ENCODE data around the gene EZH1. TPM values are rescaled to one million over a fixed set of nuclear protein-coding genes. Genes with fewer than 3 reads are reported as not detected.

Gene EZH1
- total RNA-seq, 1 experiment from 2014 or later = 17.7 TPM

GRCh38 chr17:42791948-42792347 lies 47.1 kb upstream of the EZH1 start:
- Histone ChIP-seq H3K4me1 (ENCODE audit: control insufficient read depth, insufficient read depth, low read length) (no peaks in the 10 kb centered on the region), H3K27me3 (ENCODE audit: control insufficient read depth, insufficient read depth, low read length) (no peaks in the 10 kb centered on the region), H3K27ac (ENCODE audit: low read length) (no peak overlapping the region), H3K9me3 (ENCODE audit: control insufficient read depth, insufficient read depth, low read depth, low read length) (no peaks in the 10 kb centered on the region), H3K36me3 (ENCODE audit: control insufficient read depth, insufficient read depth, low read length) (no peaks in the 10 kb centered on the region), H3K4me3 (ENCODE audit: low read depth in 2 of 2, low read length in 2 of 2) (no peak overlapping the region)
- no TSS peak for BruUV-seq (replicated peaks)
- CTCF ChIA-PET = no interaction called here
- DNase-seq (ENCODE audit: low read depth, low spot score) (no peak), ATAC-seq (no peak)
- POLR2A ChIA-PET = no interaction called here
- intact Hi-C loops (cut with micrococcal nuclease; ENCODE audit: unreplicated experiment) (no loop called here), in situ Hi-C loops (cut with HindIII; ENCODE audit: low pct_unique_long_range_greater_than_20kb, low sequenced_read_pairs) (no loop called here)
- no peak for TF ChIP-seq CTCF (IDR thresholded peaks at IDR 0.05)
- TF ChIP-seq REST (IDR thresholded peaks at IDR 0.05; ENCODE audit: insufficient read depth in 1 of 2, low read depth in 2 of 2, low read length in 1 of 2) = no peak
- TF ChIP-seq TCF7L2 (IDR thresholded peaks at IDR 0.05; ENCODE audit: low read depth, low read length) = no peak
- no peak for TF ChIP-seq POLR2AphosphoS5 (IDR thresholded peaks at IDR 0.05; ENCODE audit: low read depth, low read length)
- no peak for TF ChIP-seq SIN3A (IDR thresholded peaks at IDR 0.05; ENCODE audit: borderline replicate concordance, insufficient read depth, low read depth, low read length)

GRCh38 chr17:42787266-42787665 lies 42.4 kb upstream of the EZH1 start:
- in situ Hi-C loops (cut with HindIII; ENCODE audit: low pct_unique_long_range_greater_than_20kb, low sequenced_read_pairs) (no loop called here), intact Hi-C loops (cut with micrococcal nuclease; ENCODE audit: unreplicated experiment) (no loop called here)
- Histone ChIP-seq H3K4me1 (ENCODE audit: control insufficient read depth, insufficient read depth, low read length) (peaks cover 5% of the 10 kb centered on the region; the same call in 1 of the 2 replicates), H3K27me3 (ENCODE audit: control insufficient read depth, insufficient read depth, low read length) (no peaks in the 10 kb centered on the region), H3K9me3 (ENCODE audit: control insufficient read depth, insufficient read depth, low read depth, low read length) (no peaks in the 10 kb centered on the region), H3K36me3 (ENCODE audit: control insufficient read depth, insufficient read depth, low read length) (no peaks in the 10 kb centered on the region), H3K4me3 (ENCODE audit: low read depth in 2 of 2, low read length in 2 of 2) (no peak overlapping the region), H3K27ac (ENCODE audit: low read length) (no peak overlapping the region)
- CTCF ChIA-PET = no interaction called here
- no peak for TF ChIP-seq CTCF (IDR thresholded peaks at IDR 0.05)
- no peak for TF ChIP-seq POLR2AphosphoS5 (IDR thresholded peaks at IDR 0.05; ENCODE audit: low read depth, low read length)
- no peak for TF ChIP-seq TCF7L2 (IDR thresholded peaks at IDR 0.05; ENCODE audit: low read depth, low read length)
- TF ChIP-seq SIN3A (IDR thresholded peaks at IDR 0.05; ENCODE audit: borderline replicate concordance, insufficient read depth, low read depth, low read length) = no peak
- no peak for TF ChIP-seq REST (IDR thresholded peaks at IDR 0.05; ENCODE audit: insufficient read depth in 1 of 2, low read depth in 2 of 2, low read length in 1 of 2)
- BruUV-seq (replicated peaks) = no TSS peak
- POLR2A ChIA-PET = no interaction called here
- ATAC-seq (no peak), DNase-seq (ENCODE audit: low read depth, low spot score) (no peak)
